ENCODE data around the gene TEX55. TPM values are rescaled to one million over a fixed set of nuclear protein-coding genes. Genes with fewer than 3 reads are reported as not detected.
"Not testable (repeated sequence)": the region's sequence is repeated elsewhere in the genome, so short reads cannot be mapped to it uniquely, and the experiment has no call there.

Gene TEX55
- polyA plus RNA-seq, 3 donors, result not detected

DNA sequence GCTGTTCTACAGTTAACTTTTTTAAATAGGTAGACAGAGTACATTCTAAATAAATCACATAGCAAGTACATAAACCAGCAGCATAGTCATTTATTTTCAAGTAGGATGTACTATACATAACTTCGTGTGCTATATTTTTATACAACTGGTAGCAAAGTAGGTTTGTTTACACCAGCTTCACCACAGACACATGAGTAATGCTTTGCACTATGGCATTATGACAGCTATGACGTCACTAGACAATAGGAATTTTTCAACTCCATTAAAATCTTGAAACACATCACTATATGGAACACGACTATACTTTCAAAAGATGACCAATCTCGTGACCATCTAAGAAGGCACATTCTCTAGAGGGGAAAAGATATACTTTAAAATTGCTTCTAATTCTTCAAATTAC is 3.5 kb downstream of the TEX55 start:
- WGBS, 3 donors, result 70 to 77% (median 72%) methylated on average over 4 of the region's 4 CpGs
- H3K27ac ChIP-seq (ENCODE audit: low read depth, low read length), result no peak overlapping the region

DNA sequence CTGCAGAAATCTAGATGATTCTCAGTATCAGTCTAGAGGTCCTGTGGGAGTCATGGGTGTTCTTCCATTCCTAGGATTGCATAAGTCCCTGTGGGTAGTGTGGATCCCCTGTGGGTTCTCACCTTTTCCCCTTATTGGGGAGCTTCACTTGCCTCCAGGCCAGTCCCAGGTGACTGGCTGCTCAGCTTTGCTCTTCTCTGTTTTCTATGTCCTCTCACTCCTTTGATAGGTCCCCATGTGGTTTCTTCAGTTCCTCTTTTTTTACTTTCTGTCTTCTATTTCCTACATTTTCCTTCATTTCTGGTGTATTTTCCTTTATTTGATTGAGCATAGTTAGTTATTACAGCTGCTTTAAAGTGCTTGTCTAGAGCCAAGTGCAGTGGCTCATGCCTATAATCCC is 10.9 kb downstream of the TEX55 start:
- no peak overlapping the region for H3K27ac ChIP-seq (ENCODE audit: low read depth, low read length)

DNA sequence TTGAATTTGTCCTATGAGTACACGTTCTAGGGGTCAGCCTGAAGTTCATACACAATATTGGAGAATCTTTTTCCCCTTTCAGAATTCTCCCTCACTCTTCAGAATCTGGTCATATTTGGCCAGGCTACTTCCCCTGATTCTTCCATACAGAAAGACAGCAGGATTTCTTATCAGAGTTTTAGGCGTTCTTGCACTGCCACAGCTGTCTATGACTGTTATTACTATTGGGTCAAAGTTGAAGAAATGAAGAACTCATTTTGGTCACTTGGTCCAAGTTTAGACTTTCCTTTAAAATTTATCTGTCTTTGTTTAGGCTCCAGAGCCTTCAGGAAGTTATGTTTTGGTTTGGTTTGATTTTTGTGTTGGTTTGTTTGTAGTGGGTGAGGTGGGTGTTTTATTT is 12.0 kb downstream of the TEX55 start:
- H3K27ac ChIP-seq (ENCODE audit: low read depth, low read length), result no peak overlapping the region
- WGBS, 3 donors, result 59 to 79% (median 70%) methylated on average over 2 of the region's 2 CpGs

DNA sequence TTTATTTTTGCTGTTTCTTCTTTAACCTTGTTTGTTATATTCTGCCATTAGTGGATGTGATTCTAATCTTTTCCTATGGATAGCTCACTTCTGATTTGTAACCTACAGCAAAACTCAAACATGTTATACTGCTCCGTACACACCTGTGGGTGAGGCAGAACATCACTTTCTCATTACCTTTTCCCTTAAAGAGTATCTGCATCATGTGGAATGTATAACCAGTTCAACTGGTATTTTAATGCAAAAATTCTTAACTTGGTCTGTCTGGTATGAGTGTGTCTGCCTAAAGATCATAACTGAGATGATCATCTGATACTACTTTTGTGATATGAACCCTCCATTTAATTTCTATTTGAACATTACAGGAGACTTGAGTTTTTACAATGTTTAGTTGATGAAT is 14.4 kb downstream of the TEX55 start:
- WGBS, 3 donors, result 6 to 95% (median 87%) methylated on average over 1 of the region's 1 CpG

DNA sequence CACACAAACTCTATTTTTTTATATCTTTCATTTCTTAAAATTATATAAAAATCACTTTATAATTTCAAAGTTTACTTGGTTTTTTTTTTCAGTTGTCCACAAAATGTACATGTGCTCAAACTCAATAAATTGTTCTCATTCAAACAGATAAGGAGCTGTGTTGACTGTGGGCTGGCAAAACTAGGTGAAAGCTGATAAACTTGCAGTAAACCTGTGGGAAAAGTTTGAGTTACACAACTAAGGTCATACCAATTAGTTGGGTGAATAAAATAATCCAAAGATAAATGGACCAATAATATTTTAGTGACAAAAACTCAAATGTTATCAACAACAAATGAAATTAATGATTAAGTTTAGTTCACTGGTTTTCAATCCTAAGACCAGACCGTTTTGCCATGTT is 14.8 kb downstream of the TEX55 start:
- 29 to 64% (median 44%) methylated on average over 1 of the region's 1 CpG for WGBS, 3 donors

More for the DNA sequence above, 14.4 kb downstream of the TEX55 start:
- no peak overlapping the region for H3K27ac ChIP-seq (ENCODE audit: low read depth, low read length)

DNA sequence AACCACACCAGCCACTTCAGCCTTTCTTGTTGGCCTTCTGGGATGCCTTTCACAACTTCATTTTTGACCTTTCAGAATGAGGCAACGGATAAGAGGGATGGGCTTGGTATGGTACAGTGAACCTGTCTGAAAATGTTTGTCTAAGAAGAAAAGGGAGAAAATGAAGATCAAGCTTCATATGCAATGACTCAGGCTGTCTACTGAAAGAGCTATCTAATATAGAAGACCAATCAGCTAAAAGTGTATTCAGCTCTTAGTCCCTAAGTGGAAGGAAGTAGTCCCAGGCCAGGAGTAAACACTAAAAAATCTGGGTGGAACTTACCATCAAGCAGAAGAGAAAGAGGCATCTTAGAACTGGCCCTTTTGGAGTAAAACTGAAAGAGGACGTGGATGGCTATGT is 15.3 kb downstream of the TEX55 start:
- H3K27ac ChIP-seq (ENCODE audit: low read depth, low read length), result no peak overlapping the region

More for the DNA sequence above, 14.8 kb downstream of the TEX55 start:
- H3K27ac ChIP-seq (ENCODE audit: low read depth, low read length), result no peak overlapping the region

DNA sequence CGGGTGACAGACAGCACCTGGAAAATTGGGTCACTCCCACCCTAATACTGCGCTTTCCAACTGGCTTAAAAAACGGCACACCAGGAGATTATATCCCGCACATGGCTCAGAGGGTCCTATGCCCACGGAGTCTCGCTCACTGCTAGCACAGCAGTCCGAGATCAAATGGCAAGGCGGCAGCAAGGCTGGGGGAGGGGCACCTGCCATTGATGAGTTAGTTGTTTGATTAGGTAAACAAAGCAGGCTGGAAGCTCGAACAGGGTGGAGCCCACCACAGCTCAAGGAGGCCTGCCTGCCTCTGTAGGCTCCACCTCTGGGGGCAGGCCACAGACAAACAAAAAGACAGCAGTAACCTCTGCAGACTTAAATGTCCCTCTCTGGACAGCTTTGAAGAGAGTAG is 18.8 kb downstream of the TEX55 start:
- not testable (repeated sequence) for H3K27ac ChIP-seq (ENCODE audit: low read depth, low read length)
- WGBS, 3 donors, result 86 to 89% (median 86%) methylated on average over 9 of the region's 9 CpGs

More for the DNA sequence above, 15.3 kb downstream of the TEX55 start:
- WGBS, 3 donors, result 44 to 67% (median 58%) methylated on average over 2 of the region's 2 CpGs

DNA sequence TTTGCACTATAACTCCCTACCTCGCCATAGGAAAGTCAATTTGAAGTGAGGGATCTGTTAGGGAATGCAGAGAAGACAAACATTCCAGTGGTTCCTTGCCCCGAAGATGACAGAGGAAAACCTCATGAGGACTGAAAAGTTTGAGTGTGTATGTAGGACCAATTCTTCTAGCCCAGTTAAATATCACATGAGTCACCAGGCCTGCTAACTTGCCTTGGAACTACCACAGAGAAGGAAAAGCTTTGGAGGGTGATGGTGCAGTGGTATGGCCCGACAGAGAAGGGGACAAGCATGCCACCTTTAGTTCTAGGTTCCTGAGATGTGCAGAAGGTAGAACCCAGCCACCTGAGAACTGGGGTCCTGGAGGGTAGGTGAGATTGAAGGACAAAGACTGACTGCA is 24.9 kb downstream of the TEX55 start:
- no peak overlapping the region for H3K27ac ChIP-seq (ENCODE audit: low read depth, low read length)
- 80 to 87% (median 82%) methylated on average over 3 of the region's 3 CpGs for WGBS, 3 donors

DNA sequence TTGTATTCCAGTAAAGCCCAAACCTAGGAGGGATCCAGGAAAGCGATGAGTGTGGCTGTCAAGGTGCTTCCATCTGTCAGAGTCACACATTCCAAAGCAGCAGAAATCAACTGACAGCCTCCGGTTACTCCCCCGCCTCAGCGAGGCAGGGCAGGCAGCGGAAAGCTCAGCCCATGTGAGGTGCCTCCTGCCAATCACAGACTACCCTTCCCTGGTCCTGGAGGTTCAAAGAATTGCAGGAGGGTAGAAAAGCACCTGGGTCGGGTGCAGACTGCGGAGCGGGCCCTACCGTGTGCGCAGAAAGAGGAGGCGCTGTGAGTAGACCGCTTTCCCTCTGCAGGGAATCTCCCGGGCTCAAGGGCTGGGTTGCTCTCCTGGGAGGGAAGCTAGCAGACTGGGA is 27.4 kb downstream of the TEX55 start, which contains the start of gene UPK1B:
TSS of gene UPK1B (plus strand) at position 274 of the 400 bp plus-strand sequence. CDS start 13,144 bp downstream, outside the sequence.
- WGBS, 3 donors, result 25 to 37% (median 30%) methylated on average over 13 of the region's 13 CpGs
- no peak within 1 kb of the TSS for H3K27ac ChIP-seq (ENCODE audit: low read depth, low read length)

DNA sequence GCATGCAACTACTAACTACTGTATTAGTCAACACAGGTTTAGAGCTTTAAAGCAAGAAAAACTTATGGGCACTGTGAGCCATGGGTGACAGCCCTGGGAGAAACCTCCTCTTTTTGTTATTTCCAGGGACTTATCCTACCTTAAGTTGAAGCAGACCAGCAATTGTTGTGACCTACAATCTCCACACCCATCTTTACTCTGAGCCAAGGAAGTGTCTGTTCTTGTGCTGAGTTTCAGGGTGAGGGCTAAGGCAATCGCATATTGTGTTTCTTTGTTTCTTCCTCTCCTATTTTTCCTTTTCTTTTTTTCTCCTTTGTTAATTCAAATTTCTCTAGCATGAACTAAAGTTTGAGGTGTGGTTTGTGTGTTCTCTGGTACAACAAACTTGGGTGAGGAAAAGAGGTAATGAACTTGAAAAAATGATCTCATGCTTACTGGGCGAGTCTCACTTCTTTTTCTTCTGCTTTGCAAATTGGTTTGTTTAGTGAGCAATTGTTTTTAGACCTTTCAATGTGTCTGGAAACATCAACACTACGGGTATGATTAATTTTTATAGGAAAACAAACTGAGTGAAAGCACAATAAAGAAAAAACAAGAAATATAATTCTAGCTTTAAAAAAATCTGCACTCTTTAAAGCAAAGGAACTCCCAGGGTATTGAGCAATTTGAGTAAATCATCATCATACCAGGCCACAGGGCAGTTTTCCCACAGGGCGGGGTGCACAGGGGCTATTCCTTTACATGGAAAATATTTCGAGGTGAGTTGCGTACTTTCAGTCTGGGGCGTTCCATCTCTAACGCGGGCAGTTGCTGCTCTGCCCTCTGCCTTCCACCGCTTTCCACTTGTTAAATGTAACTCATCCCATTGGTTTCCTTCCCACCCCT is 30.1 kb downstream of the TEX55 start:
- H3K27ac ChIP-seq (ENCODE audit: low read depth, low read length), result no peak overlapping the region
- 42 to 80% (median 77%) methylated on average over 10 of the region's 10 CpGs for WGBS, 3 donors

DNA sequence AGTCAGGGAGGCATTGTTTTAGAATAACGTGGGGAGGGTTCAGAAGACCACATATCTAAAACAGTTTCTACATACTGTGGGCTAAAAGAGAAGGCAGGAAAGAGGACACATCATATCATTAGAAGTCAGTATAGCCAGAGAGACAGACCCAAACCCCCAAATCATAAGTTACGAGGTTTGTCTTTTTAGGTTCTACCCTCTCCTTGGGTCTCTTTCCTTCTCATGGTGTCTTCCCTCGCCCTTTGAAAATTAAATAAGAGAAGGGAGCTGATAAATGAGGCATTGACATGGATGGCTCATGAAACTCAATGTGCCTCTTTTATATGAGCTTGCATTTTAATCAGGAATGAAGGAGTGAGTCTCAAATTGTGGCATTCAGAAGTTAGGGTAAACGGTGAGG is 30.8 kb downstream of the TEX55 start:
- 67 to 74% (median 72%) methylated on average over 4 of the region's 4 CpGs for WGBS, 3 donors
- no peak overlapping the region for H3K27ac ChIP-seq (ENCODE audit: low read depth, low read length)

DNA sequence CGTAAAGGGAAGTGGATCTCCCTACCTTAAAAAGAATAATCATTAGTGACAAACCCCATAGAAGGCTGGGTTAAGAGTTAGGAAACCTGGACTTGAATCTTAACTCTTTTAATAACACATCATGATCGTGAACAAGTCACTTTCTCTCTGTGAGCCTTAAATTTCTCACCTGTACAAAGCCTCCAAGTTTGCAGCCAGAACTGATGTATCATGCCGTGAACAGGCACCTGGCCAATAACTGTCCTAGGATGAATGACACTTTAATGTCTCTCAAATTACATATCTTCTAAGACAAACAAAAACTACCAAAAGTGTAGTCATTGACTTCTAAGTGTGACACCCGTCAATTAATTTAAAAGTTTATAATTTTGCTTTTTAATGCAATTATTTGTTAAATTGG is 31.4 kb downstream of the TEX55 start:
- H3K27ac ChIP-seq (ENCODE audit: low read depth, low read length), result no peak overlapping the region
- 77 to 79% (median 78%) methylated on average over 4 of the region's 4 CpGs for WGBS, 3 donors

DNA sequence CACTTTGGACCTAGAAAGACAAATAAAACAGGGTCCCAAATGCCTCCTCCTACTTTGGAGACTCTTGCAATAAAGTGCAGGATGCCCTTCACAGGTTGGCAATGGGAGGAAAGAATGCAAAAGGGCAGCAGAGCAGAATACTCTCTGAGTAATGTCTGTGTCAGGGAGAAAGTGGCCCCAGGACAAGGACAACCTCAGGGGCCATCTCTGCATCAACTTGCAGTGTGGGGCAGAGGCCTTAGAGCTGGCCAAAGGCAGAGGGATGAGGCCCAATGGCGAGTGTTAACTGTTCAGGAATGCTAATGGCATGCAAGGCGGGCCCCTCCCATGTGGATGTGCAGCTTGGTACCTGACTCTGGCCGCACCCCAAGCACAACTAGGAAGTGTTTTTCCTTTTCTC is 35.8 kb downstream of the TEX55 start:
- 66 to 80% (median 75%) methylated on average over 3 of the region's 3 CpGs for WGBS, 3 donors

DNA sequence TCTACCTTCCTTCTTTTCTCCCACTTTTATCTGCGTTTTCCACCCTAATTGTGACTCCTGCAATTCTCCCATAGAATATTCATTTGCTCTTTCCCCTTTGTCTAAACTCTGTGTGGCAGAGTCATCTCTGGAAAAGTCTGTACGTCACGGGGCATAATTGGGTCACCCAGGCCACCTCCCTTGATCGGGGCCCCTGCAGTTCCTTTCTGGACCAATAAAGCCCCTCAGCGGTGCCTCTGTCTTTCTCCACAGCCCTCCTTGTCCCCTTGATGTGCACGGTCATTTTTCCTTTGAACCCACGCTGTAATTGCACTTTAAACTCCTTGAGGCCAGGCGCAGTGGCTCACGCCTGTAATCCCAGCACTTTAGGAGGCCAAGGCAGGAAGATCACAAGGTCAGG is 38.1 kb downstream of the TEX55 start:
- no peak overlapping the region for H3K27ac ChIP-seq (ENCODE audit: low read depth, low read length)
- 79 to 95% (median 80%) methylated on average over 9 of the region's 9 CpGs for WGBS, 3 donors

More for the DNA sequence above, 35.8 kb downstream of the TEX55 start:
- H3K27ac ChIP-seq (ENCODE audit: low read depth, low read length), result no peak overlapping the region

DNA sequence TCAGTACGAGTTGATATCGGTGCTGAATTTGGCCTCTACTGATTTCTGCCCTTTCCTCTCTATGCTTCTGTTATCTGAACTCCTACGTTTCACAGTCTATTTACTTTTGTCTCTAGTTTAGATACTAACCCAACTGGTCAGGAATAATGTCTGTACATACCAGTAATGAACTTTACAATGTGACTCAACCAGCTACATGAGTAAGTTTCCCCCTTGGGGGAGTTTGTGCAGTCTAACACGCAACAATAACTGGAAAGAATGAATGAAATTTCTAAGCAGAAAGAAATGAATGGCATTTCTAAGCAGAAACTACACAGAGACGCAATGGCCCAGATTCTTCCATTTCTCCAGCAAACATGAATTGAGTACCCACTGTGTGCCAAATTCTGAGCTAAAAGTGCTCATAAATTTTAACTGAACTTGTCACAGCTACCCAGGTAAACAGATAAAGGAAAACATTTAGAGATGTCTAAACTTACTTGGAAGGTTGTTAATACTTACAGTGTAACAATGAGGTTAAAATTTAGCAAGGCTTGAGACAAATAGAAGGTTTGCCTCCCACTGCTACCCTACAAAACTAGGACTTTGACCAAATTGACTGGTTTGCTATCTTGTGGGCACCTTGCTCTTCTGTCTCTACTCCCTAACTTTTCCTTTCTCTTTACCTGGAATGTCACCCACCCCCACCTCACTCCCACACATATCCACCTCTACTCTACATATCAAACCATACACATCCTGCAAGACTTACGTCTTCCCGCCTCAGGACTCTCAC is 39.0 kb downstream of the TEX55 start:
- no peak overlapping the region for H3K27ac ChIP-seq (ENCODE audit: low read depth, low read length)
- 70 to 89% (median 77%) methylated on average over 7 of the region's 7 CpGs for WGBS, 3 donors

DNA sequence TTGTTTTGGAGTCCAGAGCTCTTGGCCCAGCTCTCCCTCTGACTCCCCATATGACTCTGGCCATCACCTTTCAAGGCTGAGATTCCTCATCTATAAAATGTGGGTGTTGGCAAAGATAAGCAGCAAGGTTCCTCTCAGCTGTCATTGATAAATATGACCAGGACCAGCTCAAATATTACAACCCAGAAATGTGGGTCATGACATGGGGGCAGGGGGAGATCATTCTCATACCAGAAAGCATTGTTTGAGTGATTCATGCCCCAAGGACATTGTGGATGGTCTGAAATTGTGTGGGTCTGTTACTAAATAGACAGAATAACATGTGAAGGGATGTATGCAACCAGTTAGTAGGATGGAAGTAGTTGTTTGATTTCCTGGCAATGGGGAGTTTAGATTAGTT is 41.3 kb downstream of the TEX55 start:
- H3K27ac ChIP-seq (ENCODE audit: low read depth, low read length), result no peak overlapping the region

DNA sequence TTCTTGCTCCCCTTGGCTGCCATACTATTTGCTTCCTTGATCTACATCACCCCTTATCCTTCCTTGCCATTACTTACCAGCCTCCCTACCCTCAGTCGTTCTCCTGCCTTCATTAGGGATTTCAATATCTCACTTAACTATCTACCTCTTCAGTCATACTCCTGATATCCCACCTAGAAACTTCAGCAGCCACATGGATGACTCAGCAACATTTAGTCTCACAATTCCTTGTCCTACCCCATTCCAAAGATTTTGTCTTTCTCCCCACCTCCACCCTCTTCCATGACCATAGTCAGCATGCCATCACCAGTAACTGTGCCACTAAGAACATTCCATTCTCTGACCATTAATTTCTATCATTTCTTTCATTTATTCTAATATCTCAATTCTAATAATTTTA is 45.8 kb downstream of the TEX55 start:
- WGBS, 3 donors, result 67 to 84% (median 74%) methylated on average over 1 of the region's 1 CpG
- H3K27ac ChIP-seq (ENCODE audit: low read depth, low read length), result no peak overlapping the region

DNA sequence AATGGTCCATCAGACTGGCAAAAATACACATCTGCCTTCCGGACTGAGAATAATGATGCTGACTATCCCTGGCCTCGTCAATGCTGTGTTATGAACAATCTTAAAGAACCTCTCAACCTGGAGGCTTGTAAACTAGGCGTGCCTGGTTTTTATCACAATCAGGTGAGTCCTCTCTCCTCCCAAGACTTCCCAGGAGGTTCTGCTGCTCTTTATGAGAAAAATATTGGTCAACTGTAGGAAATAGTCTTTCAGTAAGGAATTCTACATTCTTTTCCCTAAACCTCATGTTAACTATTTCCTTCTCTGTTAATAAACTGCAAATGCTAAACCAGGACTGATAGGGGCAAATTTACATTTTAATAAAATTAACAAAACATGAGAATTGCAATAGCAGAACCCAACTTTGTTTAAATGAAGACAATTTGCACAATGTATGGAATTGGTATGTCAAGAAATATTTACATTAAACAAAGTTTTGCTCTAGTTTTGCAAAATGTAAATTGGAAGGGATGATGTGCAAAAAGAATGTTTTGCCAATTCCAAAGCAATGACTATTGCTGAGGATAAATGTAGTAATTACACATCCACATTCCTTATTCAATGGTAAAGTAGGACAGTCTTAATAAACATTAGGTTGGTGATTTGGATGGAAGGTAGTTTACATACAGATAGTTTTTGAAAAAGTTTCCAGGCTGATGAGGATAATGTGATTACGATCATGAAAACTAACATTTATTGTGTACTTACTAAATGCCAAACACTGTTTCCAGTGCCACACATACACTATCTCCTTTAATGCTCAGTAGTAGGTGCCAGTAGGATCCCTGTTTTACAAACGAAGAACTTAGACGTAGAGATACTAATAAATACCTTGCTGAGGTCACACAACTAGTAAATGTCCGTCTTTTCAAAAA is 48.5 kb downstream of the TEX55 start:
- WGBS, 3 donors, result 69 to 82% (median 80%) methylated on average over 7 of the region's 7 CpGs
- H3K27ac ChIP-seq (ENCODE audit: low read depth, low read length), result no peak overlapping the region

DNA sequence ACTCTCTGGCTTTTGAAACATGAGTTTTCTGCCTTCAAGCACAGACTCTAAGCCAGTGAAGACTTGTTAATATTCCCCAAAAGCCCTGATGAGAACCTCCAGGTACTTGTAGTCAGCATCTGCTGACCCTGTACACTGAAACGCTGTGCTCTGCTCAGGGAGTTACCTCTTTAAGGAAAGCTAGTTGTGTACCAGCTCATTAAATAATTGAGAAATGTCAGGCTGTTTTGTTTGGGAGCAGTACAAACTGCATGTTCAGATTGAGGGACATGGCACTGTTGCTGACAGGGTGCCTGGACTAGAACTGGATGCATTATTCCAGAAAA is 49.1 kb downstream of the TEX55 start:
- 57 to 76% (median 65%) methylated on average over 1 of the region's 1 CpG for WGBS, 3 donors
- no peak overlapping the region for H3K27ac ChIP-seq (ENCODE audit: low read depth, low read length)
